K562 (cell line): Measurements from ENCODE around the gene TARBP1. TPM values are rescaled to one million over a fixed set of nuclear protein-coding genes. Genes with fewer than 3 reads are reported as not detected.

Experiments used
- ATF1 ChIP-seq, 2 experiments: fragments of 450-650 bp in 1 of 2; IDR thresholded peaks; 2 replicates each; pipeline ENCODE4 v1.6.1; 2016; ENCODE audit warnings: missing compliant biosample characterization in 1 of 2, missing genetic modification characterization in 1 of 2
- ETS2 ChIP-seq: IDR thresholded peaks from 2 replicates; pipeline ENCODE4 v1.6.1; 2016; ENCODE audit warnings: borderline replicate concordance, missing genetic modification characterization, mild to moderate bottlenecking, moderate library complexity, missing compliant biosample characterization; ENCODE audit not compliant: poor library complexity, severe bottlenecking
- FOXM1 ChIP-seq, 2 experiments: fragments of 450-650 bp in 1 of 2; sonication (generic) in 1 of 2; formaldehyde crosslinking in 1 of 2; IDR thresholded peaks; 2 replicates each; pipeline versions ENCODE4 v1.6.1 to v1.9.0; 2017 to 2022; ENCODE audit warnings: low read depth in 2 of 2, mild to moderate bottlenecking in 2 of 2, missing genetic modification reagents in 1 of 2, moderate library complexity in 1 of 2
- KDM2B ChIP-seq: fragments of 250-450 bp; sonication (Bioruptor Pico); IDR thresholded peaks from 2 replicates; pipeline ENCODE4 v1.8.0; 2021; ENCODE audit warnings: mild to moderate bottlenecking, moderate library complexity
- MED1 ChIP-seq: sonication (generic); formaldehyde crosslinking; IDR thresholded peaks from 2 replicates; pipeline ENCODE4 v1.8.1; 2023; ENCODE audit warnings: missing genetic modification reagents, borderline replicate concordance
- MYBL2 ChIP-seq, 2 experiments: fragments of 450-650 bp in 1 of 2; sonication (generic) in 1 of 2; formaldehyde crosslinking in 1 of 2; IDR thresholded peaks; 2 replicates each; pipeline versions ENCODE4 v1.6.1 to v1.8.1; 2017 to 2022; ENCODE audit warnings: borderline replicate concordance in 1 of 2, inconsistent platforms in 1 of 2, low read depth in 1 of 2, mild to moderate bottlenecking in 1 of 2, missing genetic modification reagents in 1 of 2, moderate library complexity in 1 of 2
- SIRT6 ChIP-seq: IDR thresholded peaks from one replicate; pipeline ENCODE4 v1.6.1; 2012; ENCODE audit warnings: low read depth, mild to moderate bottlenecking, control low read depth, inconsistent platforms, low read length, moderate library complexity
- SMAD2 ChIP-seq: fragments of 150-350 bp; IDR thresholded peaks from 2 replicates; pipeline ENCODE4 v1.6.1; 2014; ENCODE audit warnings: low read depth, mild to moderate bottlenecking, low read length
- SP1 ChIP-seq: sonication (generic); formaldehyde crosslinking; IDR thresholded peaks from 2 replicates; pipeline ENCODE4 v1.8.1; 2022; ENCODE audit warnings: mild to moderate bottlenecking, missing genetic modification reagents
- TRIM28 ChIP-seq: fragments of 450-650 bp; IDR thresholded peaks from 2 replicates; pipeline ENCODE4 v1.6.1; 2017
- ZC3H4 ChIP-seq: sonication (generic); formaldehyde crosslinking; IDR thresholded peaks from 2 replicates; pipeline ENCODE4 v1.9.0; 2021; ENCODE audit warnings: missing genetic modification reagents, borderline replicate concordance
- ZNF217 ChIP-seq: sonication (generic); formaldehyde crosslinking; IDR thresholded peaks from 2 replicates; pipeline ENCODE4 v1.8.0; 2022; ENCODE audit warnings: mild to moderate bottlenecking, missing genetic modification reagents
- ZNF24 ChIP-seq: fragments of 450-650 bp; IDR thresholded peaks from 2 replicates; pipeline ENCODE4 v1.6.1; 2016
- polyA plus RNA-seq, 8 experiments: library from polyadenylated mRNA; depleted of rRNA in 4 of 8; stranded (reverse) in 5 of 8; unstranded in 3 of 8; fragments of >200 nt; fragmentation: Nextera tagmentation in 2 of 8; fragmentation: Illumina TruSeq in 1 of 8; extraction: Ambion mirVana in 2 of 8; extraction: Trizol in 1 of 8; gene quantifications; 2 replicates each; pipeline versions ENCODE4 v1.2.1 to v1.2.3, GENCODE V29; 2011 to 2014; ENCODE audit warnings: inconsistent platforms in 1 of 8, missing spikeins in 1 of 8
- total RNA-seq, 7 experiments: library from RNA; depleted of rRNA in 6 of 7; stranded (reverse); fragments of >200 nt in 6 of 7; fragmentation: Illumina TruSeq in 2 of 7; extraction: Trizol in 2 of 7; gene quantifications; 2 replicates each; pipeline versions ENCODE4 v1.2.1 to v1.2.3, GENCODE V29; 2011 to 2021; ENCODE audit warnings: low replicate concordance in 1 of 7
- TF ChIP-seq, protein P1 (sequence below), 2 experiments: fragments of 450-650 bp in 1 of 2; sonication (generic) in 1 of 2; formaldehyde crosslinking in 1 of 2; IDR thresholded peaks; 2 replicates each; pipeline versions ENCODE4 v1.7.1 to v1.9.0; 2016 to 2022; ENCODE audit warnings: inconsistent platforms in 1 of 2, mild to moderate bottlenecking in 1 of 2, missing genetic modification reagents in 1 of 2
- TF ChIP-seq, protein P2 (sequence below): fragments of 200-800 bp; sonication (Bioruptor generic); IDR thresholded peaks from 2 replicates; pipeline ENCODE4 v1.6.1; 2017; ENCODE audit warnings: missing genetic modification characterization, missing compliant biosample characterization

The TARBP1 gene
- total and polyA plus RNA-seq, 9 of the 15 experiments (the other 6 are each of a cell fraction or from before 2014, with no cell fraction given) = 8.8 to 48.0 (median 22.9) TPM

DNA sequence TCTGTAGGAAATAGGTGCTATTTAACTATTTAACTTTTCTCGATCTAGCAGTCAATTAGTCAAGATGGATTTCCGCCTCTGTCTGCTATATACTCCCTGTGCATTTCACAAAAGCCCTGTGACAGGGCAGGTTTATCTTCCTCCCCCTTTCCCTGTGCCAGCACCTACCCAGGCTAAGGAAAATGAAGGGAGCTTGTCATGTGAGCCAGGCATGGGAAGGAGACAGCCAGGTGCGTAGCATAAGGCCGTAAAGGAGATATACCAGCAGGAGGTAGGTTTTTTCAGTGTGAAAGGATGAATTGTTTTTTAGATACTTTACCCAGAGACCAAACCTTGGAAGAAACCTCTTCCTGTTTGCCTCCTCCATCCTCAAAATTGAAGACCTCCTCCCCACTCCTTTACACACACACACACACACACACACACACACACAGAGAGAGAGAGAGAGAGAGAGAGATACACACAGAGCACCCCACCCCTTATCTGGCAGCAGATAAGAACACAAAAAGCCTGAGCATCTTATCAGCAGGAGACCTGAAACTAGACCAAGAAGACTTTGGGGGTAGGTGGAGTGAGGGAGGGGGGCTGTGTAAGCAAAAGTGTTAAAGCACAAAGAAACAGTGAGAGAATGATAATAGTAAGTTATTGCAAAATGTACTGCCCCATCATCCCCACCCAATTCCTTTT lies 12.0 kb upstream of the TARBP1 start (continued):
- TF ChIP-seq, protein P1, sequence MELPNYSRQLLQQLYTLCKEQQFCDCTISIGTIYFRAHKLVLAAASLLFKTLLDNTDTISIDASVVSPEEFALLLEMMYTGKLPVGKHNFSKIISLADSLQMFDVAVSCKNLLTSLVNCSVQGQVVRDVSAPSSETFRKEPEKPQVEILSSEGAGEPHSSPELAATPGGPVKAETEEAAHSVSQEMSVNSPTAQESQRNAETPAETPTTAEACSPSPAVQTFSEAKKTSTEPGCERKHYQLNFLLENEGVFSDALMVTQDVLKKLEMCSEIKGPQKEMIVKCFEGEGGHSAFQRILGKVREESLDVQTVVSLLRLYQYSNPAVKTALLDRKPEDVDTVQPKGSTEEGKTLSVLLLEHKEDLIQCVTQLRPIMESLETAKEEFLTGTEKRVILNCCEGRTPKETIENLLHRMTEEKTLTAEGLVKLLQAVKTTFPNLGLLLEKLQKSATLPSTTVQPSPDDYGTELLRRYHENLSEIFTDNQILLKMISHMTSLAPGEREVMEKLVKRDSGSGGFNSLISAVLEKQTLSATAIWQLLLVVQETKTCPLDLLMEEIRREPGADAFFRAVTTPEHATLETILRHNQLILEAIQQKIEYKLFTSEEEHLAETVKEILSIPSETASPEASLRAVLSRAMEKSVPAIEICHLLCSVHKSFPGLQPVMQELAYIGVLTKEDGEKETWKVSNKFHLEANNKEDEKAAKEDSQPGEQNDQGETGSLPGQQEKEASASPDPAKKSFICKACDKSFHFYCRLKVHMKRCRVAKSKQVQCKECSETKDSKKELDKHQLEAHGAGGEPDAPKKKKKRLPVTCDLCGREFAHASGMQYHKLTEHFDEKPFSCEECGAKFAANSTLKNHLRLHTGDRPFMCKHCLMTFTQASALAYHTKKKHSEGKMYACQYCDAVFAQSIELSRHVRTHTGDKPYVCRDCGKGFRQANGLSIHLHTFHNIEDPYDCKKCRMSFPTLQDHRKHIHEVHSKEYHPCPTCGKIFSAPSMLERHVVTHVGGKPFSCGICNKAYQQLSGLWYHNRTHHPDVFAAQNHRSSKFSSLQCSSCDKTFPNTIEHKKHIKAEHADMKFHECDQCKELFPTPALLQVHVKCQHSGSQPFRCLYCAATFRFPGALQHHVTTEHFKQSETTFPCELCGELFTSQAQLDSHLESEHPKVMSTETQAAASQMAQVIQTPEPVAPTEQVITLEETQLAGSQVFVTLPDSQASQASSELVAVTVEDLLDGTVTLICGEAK (IDR thresholded peaks at IDR 0.05) = peak; percentile 56; the same call in 1 of the 2 replicates
- TF ChIP-seq, protein P1 (CRISPR knock-in tag; IDR thresholded peaks at IDR 0.05) = no peak
- TF ChIP-seq ATF1 (CRISPR knock-in tag; IDR thresholded peaks at IDR 0.05) (no peak), ATF1 (tag; IDR thresholded peaks at IDR 0.05) (peak; percentile 78), MYBL2 (IDR thresholded peaks at IDR 0.05; ENCODE audit: low read depth) (peak; percentile 46), MYBL2 (CRISPR knock-in tag; IDR thresholded peaks at IDR 0.05; ENCODE audit: borderline replicate concordance) (no peak), SIRT6 (no peak), ZNF217 (CRISPR knock-in tag) (no peak), KDM2B (CRISPR knock-in tag) (0 out of 2 replicates have a peak, but pooled peaks have one; percentile 12), ZNF24 (no peak; the same call in 1 of the 2 replicates), FOXM1 (IDR thresholded peaks at IDR 0.05; ENCODE audit: low read depth) (peak; percentile 82), FOXM1 (CRISPR knock-in tag; IDR thresholded peaks at IDR 0.05; ENCODE audit: low read depth) (no peak), ETS2 (tag) (no peak), TRIM28 (0 out of 2 replicates have a peak, but pooled peaks have one; percentile 46), SMAD2 (no peak), MED1 (CRISPR knock-in tag) (no peak), SP1 (CRISPR knock-in tag) (no peak), ZC3H4 (CRISPR knock-in tag) (no peak)
- TF ChIP-seq, protein P2, sequence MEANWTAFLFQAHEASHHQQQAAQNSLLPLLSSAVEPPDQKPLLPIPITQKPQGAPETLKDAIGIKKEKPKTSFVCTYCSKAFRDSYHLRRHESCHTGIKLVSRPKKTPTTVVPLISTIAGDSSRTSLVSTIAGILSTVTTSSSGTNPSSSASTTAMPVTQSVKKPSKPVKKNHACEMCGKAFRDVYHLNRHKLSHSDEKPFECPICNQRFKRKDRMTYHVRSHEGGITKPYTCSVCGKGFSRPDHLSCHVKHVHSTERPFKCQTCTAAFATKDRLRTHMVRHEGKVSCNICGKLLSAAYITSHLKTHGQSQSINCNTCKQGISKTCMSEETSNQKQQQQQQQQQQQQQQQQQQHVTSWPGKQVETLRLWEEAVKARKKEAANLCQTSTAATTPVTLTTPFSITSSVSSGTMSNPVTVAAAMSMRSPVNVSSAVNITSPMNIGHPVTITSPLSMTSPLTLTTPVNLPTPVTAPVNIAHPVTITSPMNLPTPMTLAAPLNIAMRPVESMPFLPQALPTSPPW (CRISPR knock-in tag) = peak; percentile 91
